IPS DF 4.7 (cell line): Measurements from ENCODE around the gene TARBP2.
"Not testable (repeated sequence)": the region's sequence is repeated elsewhere in the genome, so short reads cannot be mapped to it uniquely, and the experiment has no call there.

ENCODE experiments used
- DNase-seq: peaks from one replicate; pipeline ENCODE4 v3.0.0-alpha.2; 2013; ENCODE audit warnings: low spot score; ENCODE audit errors: extremely low read depth

TARBP2 gene

DNA sequence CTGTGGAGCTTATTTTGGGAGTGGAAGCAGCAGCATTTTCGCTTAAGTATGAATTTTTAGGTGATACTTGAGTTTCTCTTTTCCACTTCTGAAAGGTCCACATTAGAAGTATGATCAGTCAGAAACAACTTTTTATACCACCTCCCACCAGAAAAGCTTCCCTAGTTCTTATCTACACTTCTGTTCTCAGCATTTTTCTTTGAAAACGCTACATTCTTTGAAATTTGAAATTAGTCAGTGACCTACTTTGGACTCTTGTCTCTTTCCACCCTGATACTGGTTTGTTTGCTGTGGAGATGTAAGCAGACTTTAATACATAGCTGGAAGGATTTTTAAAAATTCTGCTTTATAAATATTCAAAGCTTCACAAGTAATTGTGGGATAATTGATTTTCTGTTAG, 27.0 kb upstream of the TARBP2 start:
- no peak for DNase-seq

- no peak for DNase-seq
Measured at GRCh38 chr12:53474819-53475218, 26.3 kb upstream of the TARBP2 start.

DNA sequence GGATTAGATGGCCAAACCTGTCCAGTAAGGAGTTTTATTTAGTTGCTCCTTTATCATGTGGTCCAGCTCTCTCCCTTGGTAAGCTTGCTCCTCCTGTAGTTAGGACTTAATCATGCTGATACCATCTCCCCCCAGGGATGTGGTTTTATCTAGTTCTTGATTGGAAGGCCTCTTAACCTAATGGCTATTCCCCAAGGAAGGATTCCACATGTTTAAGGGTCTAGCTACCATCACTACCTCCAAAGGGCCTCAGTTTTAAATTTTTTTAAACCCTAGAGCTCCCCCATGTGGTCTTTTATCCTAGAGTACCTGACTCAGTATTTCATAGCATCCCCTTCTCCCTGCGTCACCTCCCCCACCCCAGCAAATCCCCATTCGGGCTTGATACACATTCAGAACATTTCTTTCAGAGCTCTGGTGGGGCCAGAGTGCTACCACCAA, 24.3 kb upstream of the TARBP2 start:
- DNase-seq: no peak

- no peak for DNase-seq
Measured at GRCh38 chr12:53478865-53479264, 22.2 kb upstream of the TARBP2 start.

- no peak for DNase-seq
Measured at GRCh38 chr12:53479331-53479730, 21.8 kb upstream of the TARBP2 start.

GRCh38 chr12:53480491-53481442, 20.3 kb upstream of the TARBP2 start:
- DNase-seq: no peak

GRCh38 chr12:53481458-53481857, 19.6 kb upstream of the TARBP2 start:
- DNase-seq: not testable (repeated sequence)

DNA sequence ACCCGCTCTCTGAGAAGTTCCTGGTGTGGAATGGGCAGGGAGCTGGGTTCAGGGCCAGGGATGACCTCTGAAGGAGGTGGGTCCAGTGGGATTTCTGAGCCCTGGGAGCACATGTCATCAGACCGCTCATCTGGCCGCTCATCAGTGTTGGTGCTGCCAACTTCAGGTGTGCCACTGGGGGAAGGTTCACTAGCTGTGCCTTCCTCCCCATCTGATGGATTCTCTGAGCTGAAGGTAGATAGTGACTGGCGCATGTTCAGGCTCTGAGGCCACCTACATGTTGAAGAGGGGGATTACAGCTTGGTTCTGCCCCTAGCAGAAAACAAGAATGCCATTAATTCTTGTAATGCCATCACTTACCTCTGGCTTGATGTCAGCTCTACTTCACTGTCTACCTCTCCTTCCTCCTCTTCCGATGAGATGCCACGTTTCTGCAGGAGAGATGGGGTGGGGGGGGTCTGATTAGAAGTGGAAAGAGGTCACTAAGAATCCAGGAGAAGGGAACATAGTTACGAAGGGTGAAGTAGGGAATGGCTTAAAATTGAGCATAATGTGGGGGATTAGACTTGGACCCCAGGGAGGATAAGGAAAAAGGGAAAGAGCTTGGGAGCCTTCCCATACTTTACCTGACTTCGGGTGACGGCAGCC, 19.0 kb upstream of the TARBP2 start:
- no peak for DNase-seq

DNA sequence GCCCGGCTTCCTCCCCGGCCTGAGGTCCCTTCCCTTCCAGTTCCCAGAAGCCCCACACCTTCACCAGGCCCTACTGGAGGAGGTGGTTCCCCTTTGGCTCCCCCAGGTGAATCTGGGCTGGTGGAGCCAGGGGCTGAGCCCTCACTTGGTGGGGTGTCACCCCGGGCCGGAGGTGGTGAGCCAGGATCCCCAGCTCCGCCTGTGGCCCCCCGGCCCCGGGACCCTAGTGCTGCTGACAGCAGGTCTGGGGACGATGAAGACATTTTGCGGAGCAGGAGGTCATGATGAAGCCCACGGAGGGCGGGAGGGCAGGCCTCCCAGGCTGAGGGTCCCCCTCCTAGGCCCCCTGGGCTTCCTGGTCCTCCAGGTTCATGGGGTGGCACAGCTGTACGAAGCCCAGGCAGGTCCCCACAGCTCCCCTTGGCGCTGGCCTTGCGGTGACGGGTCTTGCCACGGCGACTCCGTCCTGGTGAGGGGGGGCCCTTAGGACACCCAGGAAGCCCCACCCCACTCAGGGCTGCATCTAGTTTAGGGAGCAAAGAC, 18.4 kb upstream of the TARBP2 start:
- no peak for DNase-seq

GRCh38 chr12:53483225-53483978, 17.7 kb upstream of the TARBP2 start:
- no peak for DNase-seq

DNA sequence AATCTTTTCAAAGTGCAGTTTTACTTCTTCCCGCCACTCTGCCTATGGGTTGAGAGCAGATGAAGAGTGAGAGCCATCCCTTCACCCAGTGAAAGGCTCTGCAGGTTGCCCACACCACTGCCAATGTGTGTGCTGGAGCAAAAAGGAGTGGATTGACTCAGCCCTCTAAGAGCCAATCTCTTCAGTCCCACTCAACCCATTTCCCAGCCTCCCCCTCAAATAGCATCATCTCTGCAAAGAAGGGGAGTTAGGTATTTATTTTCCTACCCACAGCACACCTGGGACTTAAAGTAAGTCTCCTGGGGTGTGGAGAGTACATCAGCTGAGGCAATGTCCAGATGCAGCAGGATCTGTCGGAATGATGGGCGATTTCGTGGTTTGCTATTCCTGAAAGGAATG, 17.1 kb upstream of the TARBP2 start:
- DNase-seq: no peak

- no peak for DNase-seq
Measured at GRCh38 chr12:53484686-53485575, 16.2 kb upstream of the TARBP2 start.

DNA sequence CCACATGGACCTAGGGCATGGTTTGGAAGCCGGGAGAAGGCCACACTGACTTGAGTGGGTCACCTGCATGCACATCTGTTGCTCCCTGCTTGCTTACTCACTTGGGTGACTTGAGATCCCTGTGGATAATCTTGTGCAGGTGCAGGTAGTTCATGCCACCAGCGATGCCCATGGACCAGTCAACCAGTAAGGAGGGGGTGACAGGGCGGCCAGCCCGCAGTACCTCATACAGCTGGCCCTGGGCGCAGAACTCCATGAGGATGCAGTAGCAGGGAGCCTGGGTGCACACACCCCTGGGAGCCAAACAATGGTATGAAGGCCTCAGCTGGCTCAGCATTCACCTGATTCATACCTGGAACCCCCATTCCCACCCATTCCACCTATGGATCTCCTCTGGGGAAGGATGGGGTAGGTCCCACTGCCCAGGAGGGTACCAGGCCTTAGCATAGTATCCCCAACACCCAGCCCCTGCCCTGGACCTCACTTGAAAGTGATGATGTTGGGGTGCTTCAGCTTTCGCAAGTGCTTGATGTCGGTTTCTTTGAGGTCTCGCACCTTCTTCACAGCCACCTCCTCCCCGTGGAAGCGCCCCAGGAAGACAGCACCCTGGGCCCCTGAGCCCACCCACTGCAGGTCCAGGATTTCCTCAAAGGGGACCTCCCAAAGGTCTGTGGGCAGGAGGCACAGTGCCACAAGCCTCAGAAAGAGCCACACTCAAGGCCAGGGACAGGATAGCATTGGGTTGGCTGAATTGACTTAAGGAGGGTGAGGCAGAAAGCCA, 14.9 kb upstream of the TARBP2 start:
- no peak for DNase-seq

DNA sequence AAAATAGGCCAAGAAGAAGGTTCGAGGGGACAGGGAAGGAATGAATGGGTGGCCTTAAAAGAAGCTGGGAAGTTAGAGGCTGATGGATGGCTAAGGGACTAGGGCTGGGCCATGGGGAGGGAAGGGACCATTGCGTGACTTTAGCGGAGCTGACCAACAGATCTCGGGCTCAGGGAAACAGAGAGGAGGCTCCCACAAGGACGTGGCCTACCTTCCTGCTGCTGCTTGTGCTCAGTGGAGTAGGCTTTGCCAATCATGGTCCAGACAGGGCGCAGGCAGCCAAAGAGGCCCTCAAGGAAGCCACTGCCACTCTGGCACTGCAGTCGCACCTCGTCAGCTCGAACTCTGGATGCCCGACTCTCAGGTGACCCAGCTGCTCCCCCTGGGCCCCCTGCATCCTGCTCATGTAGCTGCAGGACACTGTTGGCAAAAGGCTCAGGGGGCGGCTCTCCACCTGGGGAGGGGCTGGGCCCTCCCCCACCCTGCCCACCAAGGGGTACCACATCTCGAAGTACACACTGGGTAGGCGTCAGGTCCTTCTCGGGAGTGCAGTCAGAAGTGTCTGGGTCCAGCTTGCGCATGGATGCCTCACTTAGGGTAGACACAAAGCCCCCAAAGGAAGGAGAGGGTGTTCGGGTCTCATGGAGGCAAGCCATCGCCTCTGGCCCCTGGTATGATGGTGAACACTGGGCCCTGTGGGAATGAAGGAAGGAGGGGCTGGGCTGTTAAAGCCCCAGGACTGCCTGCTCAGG, 14.2 kb upstream of the TARBP2 start:
- no peak for DNase-seq

GRCh38 chr12:53489242-53489864, 11.7 kb upstream of the TARBP2 start:
- no peak for DNase-seq

DNA sequence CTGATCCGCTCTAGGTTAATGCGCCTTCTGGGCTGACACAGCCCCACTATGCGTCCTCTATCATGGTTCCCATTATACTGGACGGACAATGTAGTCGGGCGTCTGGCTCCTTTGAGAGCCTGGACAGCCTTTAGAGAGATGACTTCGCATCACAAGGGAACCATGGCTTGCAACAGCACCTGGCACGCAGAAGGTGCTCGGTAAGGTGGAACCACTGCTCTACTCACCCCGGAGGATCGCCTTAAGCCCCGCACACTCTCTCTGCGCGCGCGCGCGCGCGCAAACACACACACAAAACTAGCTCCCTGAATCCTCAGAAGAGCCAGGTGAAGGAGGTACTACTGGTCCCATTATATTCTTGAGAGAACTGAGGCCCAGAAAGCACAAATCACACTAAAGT, 8.9 kb upstream of the TARBP2 start:
- no peak for DNase-seq

- no peak for DNase-seq
Measured at GRCh38 chr12:53492830-53493609, 8.1 kb upstream of the TARBP2 start.
